SHP77 treated with DMSO at 0.1 percent for 48 hours (cell line): ENCODE results near the gene TPI1.

Experiments
- DNase-seq: peaks from one replicate; lab custom pipeline; 2025; lab: John Stamatoyannopoulos, UW

TPI1 gene

DNA sequence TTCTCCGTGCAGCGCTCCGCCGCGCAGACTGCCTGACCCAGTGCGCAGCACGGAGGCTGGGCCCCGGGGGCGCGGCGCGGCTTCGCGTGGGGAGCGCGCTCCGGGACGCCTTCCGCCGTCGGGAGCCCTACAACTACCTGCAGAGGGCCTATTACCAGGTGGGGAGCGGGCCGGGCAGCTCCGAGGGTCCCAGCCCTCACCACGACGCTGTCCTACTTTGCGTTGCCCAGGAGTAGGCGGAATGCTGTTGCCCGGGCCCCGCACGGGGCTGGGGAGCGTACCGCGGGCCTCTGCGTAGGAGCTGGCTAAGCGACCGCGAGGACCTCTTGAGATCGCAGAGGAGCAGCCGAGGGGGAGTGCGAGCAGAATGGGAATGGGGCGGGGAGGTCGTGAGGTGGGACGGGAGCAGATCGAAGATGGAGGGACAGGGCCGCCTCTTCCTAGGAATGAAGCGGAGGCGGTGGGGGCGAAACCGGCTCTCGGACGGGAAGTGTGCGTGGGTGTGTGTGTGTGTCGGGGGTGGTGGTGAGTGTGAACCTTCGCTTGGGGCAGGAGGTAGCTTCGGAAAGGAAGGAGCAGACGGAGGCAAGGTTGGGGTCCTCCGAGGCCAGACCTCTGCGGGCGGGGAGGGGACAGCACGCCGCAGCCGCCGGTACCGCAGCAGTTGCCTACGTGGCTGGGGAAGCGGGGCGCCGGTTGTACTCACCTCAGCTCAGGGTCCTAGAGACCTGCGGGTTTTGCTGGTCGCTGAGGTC is 38.4 kb upstream of the TPI1 start:
- DNase-seq = no peak

DNA sequence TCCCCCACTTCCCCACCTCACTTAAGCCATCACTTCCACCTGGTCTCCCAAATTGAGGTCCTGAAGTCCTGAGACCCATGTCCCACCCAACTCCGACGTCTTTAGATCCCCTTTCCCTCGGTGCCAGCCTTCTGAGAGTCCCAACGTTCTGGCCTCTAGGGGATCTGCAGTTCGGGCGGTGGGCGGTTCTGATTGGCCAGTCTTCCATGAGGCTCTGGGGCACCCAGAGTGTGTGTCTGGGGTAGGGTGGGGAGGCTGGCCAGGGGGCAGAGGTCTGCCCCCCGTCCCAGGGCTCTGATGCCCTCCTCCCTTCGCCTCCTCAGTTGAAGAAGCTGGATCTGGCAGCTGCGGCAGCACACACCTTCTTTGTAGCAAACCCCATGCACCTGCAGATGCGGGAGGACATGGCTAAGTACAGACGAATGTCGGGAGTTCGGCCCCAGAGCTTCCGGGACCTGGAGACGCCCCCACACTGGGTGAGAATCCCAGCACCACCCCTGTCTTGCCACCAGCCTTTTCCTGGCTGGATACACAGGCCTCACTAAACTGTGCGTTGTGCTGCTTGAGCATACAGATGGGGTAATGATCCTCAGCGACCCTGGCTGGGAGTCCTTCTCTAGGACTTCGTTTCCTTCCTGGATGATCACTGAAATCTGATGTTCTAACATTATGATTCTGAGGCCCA is 37.7 kb upstream of the TPI1 start:
- no peak for DNase-seq

DNA sequence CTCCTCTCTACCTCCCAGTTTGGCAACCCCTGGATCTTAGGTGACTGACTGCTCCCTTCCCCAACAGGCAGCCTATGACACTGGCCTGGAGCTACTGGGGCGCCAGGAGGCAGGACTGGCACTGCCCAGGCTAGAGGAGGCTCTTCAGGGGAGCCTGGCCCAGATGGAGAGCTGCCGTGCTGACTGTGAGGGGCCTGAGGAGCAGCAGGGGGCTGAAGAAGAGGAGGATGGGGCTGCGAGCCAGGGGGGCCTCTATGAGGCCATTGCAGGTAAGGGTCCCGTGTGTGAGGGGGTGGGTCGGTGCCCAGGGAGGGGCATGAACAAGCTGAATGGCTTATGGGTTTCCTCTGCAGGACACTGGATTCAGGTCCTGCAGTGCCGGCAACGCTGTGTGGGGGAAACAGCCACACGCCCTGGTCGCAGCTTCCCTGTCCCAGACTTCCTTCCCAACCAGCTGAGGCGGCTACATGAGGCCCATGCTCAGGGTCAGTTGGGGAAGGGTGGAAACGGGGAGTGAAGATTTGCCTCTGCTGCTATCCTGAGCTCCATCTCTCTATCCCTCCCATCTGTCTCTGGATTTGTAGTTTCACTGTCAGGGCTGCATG is 36.9 kb upstream of the TPI1 start:
- no peak for DNase-seq

DNA sequence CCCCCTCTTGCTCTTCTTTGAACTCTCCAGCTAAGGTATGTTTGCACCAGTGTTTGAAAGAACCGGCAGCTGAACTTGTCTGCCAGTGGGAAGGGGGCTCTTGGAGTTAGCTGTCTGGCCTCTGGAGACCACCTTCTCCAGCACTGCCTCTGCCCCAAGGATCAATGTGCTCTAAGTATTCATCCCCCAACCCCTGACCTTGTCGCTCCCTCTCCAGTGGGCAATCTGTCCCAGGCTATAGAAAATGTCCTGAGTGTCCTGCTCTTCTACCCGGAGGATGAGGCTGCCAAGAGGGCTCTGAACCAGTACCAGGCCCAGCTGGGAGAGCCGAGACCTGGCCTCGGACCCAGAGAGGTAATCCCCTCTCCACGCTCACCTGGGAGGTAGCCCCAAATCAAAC is 36.3 kb upstream of the TPI1 start:
- DNase-seq = no peak

DNA sequence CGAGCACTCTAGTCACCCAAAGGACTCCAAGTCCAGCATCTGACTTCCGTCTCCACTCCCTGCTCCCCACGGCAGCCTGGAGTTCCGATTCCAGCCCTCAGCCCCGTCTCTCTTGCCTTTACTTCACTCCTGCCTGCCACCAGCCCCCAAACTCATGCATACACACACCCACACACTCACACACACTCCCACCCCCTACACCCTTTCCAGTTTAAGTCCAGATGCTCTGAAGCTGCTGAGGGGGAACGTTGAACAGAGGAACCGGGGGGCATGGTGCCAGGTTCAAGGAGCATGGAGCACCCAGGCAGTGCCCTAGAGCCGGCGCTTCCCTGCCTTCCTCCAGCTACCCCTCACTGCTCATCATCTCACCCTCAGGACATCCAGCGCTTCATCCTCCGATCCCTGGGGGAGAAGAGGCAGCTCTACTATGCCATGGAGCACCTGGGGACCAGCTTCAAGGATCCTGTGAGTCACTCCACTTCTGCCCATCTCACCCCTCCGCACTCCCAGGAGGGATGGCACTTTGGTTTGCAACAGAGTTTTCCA is 35.8 kb upstream of the TPI1 start:
- DNase-seq = no peak

DNA sequence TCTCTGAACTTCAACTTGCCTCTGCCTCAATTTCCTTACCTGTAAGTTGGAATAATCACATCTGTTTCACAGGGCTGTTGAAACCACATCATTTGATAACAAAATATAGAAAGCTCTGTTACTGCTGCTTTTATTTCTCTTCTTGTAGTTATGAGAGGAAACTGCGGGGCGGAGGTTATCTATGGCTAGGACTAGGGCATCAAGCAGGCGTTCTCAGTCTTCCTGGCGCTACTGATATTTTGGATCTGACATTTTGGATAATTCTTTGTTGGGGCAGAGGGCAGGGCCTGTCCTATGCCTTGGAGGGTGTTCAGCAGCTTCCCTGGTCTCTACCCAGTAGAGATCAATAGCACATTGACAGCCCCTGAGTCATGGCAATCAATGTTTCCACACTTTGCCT is 35.2 kb upstream of the TPI1 start:
- DNase-seq = no peak

DNA sequence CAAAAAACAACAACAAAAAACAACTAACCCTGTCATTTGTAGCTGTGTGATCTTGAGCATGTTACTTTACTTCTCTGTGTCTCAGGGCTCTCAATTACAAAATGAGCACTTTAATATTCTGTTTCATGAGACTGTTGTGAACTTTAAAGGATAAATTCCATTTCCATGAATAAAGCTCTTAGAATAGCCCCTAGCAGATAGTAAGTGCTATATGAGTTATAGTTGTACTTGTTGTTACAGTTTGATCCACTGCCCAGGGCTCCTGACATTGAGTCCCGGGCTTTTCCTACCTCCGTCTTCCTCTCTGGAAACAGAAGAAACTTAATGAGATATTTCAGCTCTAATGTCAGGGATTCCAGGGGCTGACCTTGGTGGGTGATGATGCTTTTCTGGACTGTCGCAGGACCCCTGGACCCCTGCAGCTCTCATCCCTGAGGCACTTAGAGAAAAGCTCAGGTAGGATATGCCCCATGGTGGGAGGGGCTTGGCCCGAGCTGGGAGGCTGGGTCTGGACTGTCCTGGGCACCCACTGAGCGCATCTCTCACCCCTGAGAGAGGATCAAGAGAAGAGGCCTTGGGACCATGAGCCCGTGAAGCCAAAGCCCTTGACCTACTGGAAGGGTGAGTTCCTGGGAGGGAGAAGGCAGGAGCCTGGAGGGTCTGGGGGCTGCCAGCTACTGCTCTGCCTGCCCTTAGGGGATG is 34.0 kb upstream of the TPI1 start:
- no peak for DNase-seq

DNA sequence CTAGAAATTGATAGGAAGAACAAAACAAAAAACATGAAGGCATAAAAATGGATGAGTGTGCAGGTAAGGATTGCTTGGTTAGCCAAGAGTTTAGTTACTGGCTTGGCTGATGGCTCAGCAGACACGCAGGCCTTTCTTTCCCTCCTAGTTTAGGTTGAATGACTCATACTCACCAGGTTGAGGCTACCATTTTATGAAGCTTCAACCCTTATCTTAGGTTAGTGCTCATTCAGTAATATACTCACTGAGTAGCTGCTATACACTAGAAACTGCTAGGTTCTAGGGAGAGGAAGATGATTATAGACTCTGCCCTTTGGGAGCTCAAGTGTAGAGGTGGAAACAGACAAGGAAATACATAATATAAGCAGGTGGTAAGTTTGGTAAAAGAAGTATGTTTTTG is 33.1 kb upstream of the TPI1 start:
- DNase-seq = no peak

DNA sequence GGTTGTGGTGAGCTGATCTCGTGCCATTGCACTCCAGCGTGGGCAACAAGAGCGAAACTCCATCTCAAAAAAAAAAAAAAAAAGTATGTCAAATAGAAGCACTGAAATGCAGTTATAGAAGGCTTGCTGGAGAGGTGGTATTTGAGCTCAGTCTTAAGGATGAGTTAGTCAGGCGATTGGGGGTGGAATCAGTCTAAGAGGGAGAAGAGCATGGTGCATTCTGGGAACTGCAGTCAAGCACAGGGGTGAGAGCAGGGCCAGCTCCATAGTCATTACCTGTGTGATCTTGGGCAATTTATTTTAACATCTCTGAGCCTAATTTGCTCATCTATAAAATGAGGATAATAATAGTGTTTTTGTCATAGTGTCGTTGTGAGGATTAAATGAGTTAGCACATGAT is 32.5 kb upstream of the TPI1 start:
- no peak for DNase-seq

DNA sequence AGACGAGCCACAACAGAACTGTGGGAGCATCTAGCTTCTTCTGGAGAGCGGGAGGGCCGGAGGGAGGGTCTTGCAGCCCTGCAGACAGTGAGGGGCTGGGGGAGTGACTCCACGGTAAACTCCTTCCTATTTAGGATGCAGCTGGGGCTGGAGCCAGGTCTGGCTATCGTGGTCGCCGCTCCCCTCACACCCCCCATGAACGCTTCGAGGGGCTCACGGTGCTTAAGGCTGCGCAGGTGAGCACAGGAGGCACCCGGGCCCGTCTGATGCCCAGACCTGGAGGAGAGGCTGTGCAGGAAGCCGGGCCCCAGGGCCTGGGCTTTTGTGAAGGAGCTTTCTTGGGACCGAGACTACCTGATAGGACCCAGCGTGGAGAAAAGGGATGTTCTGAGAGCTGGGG is 30.5 kb upstream of the TPI1 start:
- DNase-seq = no peak

DNA sequence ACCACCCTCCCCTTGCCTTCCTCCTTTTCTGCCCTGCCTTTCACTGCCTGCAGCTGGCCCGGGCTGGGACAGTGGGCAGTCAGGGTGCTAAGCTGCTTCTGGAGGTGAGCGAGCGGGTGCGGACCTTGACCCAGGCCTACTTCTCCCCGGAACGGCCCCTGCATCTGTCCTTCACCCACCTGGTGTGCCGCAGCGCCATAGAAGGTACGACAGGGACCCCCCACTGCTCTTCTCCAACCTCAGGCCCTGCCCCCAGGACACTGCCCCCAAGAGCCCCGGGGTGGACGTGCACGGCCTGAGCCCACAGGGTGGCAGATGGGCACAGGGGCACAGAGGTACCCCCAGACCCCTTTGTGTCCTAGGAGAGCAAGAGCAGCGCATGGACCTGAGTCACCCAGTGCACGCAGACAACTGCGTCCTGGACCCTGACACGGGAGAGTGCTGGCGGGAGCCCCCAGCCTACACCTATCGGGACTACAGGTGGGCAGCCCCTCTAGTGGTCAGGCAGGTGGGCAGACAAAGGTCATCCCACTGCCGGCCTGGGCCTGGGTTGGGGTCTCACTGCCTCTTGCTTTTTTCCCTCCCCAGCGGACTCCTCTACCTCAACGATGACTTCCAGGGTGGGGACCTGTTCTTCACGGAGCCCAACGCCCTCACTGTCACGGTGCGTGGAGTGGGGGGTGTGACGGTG is 29.8 kb upstream of the TPI1 start:
- no peak for DNase-seq

DNA sequence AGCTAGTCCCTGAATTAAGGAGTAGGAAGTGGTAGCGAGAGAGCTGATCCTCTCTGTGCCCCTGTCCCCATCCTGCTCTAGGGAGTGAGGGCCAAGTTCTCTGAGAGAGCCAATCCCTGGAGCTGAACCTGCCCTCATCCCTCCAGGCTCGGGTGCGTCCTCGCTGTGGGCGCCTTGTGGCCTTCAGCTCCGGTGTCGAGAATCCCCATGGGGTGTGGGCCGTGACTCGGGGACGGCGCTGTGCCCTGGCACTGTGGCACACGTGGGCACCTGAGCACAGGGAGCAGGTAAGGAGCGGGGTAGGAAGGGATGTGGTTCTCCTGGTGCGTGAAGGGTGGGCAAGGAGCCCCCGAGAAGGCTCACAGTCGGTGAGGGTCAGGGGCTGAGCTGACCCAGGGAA is 28.5 kb upstream of the TPI1 start:
- DNase-seq = no peak

DNA sequence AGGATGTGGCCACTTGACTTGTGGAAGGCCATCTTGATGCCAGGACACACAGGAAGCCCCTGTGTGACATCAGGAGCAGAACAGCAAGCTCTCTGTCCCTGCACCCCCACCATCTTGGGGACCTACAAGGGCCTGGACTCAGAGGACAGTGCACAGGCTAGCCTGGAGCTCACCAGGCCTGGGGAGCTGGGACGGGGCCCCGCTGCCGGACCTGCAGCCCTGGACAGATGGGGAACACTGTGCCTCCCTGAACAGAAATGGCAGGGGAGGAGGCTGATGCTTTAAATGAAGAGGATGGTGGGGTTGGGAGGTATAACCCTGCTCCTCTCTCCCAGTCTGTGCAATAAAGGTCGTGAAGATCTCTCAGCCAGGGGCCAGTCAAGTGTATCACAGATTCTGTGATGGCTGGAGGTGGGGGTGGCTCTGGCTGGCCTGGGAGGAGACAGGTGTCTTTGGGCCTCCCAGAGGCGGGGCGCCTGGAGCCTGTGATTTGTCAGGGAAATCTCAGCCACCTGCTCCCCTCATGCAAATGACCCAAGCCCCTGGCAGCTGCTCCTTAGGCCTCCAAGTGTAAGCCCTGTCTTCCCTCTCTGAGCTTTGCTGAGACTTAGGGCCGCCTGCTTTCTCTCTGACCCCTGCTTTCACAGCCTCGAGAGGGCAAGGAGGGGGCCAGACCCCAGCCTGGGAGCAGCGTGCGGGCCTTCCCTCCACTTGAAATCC is 27.7 kb upstream of the TPI1 start:
- DNase-seq = no peak

DNA sequence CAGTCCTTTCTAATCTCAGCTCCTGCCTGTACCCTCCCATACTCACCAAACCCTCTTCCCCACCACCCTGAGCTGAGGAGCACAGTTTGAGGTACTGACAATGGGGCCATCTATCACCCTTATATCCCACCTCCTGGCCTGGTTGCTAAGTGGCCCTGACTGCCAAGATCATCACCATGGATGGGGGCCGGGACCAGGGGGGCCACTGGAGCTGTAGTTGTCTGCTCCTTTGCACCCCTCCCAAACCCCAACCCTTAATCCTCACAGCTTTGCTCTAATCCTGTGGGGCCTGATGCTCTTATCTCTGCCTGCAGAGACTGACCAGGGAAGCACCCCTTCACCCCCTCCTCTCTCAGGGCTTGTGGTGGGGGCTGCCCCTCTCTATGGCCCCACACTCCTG is 27.0 kb upstream of the TPI1 start:
- no peak for DNase-seq

DNA sequence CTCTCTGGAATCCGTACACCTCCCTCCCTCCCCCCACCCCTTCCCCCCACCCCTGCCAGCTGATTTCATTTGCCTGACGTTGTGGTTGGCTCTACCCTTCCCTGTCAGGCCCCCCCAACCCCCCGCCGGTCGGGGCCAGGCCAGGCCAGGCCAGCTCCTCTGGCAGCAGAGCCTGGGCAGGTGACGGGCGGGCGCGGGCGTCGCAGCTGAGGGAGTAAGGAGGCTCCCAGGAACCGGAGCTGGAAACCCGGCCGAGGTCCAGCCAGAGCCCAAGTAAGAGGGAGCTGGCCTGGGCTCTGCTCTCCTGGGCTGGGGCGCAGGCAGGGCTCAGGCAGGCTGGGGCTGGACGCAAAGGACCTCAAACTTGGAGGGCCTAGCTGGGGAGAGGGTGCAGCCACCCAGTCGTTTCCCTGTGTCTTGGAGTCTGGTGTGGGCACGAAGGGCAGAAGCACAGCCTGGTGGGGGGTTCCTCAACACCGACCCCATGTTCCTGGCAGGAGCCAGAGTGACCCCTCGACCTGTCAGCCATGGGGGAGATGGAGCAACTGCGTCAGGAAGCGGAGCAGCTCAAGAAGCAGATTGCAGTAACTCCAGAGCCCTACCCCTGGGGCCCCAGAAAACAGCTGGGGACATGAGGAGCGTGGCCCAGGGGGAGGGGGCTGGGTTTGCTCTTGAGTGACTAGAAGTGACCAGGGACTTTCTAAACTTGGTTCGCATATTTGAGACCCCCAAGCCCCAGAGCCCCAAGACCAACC is 26.4 kb upstream of the TPI1 start, which contains the start of gene GNB3:
GNB3 (plus strand) TSS at position 165 of the 755 bp plus-strand sequence; CDS start at position 528, 363 bp downstream.
- no peak for DNase-seq

DNA sequence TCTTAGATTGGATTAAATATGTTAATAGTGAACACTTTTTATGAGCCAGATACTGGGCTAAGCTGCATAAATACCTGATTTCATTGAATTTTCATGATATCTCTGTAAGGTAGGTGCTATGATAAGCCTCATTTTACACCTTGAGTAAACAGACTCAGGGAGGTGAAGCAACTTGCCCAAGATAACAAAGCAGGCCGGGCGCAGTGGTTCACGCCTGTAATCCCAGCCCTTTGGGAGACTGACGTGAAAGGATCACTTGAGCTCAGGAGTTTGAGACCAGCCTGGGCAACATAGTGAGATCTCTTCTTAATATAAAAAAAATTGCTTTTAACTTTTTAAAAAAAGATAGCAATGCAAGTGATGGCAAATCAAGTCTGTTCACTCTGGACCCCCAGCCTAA is 25.3 kb upstream of the TPI1 start:
- no peak for DNase-seq

DNA sequence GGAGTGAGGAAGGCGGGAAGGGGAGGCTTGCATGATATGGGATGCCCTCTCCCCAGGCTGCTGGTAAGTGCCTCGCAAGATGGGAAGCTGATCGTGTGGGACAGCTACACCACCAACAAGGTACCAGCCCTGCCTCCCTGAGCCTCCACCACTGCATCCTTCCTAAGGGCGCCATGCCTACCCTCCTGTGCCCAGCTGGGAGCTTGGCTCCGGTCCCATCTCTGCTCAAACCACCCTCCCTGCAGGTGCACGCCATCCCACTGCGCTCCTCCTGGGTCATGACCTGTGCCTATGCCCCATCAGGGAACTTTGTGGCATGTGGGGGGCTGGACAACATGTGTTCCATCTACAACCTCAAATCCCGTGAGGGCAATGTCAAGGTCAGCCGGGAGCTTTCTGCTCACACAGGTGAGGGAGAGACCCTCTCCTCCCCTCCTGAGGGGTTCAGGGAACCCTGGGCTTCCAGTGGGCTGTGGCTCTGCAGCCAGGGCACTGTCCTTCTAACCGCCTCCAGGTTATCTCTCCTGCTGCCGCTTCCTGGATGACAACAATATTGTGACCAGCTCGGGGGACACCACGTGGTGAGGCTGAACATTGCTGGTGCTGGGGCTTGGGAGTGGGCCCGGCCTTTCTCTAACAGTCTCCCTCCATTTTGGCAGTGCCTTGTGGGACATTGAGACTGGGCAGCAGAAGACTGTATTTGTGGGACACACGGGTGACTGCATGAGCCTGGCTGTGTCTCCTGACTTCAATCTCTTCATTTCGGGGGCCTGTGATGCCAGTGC is 24.0 kb upstream of the TPI1 start:
- DNase-seq = no peak

DNA sequence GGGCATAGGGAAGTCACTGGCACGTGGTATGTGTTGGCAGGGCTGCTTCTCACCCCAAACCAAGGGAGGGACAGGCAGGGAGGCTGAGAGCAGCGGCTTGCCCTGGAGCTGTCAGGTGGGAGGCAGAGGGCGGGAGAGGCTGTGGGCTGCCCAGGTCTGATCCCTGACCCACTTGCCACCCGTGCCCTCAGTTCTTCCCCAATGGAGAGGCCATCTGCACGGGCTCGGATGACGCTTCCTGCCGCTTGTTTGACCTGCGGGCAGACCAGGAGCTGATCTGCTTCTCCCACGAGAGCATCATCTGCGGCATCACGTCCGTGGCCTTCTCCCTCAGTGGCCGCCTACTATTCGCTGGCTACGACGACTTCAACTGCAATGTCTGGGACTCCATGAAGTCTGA is 21.9 kb upstream of the TPI1 start:
- no peak for DNase-seq

DNA sequence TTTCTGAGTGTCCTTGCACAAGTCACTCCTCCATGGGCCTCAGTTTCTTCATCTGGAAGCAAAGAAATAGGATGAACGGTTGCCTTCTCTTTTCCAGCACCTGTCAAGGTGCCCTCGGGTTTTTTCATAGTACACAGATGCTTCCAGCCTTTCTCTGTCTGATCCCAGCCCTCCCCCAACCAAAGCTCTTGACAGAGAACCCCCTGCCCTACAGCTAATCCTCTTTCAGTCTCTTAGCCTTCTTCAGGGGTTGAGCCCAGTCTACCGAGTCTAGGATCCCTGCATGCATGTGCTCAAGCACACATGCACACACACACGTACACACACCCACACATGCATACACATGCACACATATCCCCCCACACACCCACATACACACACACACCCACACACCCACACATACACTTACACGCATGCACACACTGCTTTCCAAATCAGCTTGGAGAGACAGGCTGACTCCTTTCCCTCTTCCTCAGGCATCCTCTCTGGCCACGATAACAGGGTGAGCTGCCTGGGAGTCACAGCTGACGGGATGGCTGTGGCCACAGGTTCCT is 20.9 kb upstream of the TPI1 start:
- no peak for DNase-seq
